ENCODE data around the gene TNRC18.

TNRC18 gene

DNA sequence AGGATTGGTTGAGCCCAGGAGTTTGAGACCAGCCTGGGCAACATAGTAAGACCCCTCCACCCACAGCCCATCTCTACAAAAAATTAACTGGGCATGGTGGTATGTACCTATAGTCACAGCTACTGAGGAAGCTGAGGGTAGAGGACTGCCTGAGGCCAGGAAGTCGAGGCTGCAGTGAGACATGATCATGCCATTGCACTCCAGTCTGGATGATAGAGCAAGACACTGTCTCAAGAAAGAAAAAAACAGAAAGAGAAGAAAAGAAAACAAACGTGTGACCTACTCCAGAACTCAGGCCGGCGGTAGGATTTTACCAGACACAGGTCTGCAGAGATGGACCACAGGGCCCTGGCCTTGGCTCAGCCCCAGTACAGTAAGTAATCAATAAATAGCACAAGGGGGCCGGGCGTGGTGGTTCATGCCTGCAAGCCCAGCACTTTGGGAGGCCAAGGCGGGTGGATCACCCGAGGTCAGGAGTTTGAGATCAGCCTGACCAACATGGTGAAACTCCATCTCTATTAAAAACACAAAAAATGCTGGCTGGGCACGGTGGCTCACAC lies 35.4 kb upstream of the TNRC18 start:
- Histone ChIP-seq H3K9ac (ENCODE audit: low read depth, low read length) (no peak overlapping the region), H3K36me3 (ENCODE audit: insufficient read depth, low read length) (no peaks in the 10 kb centered on the region), H3K9me3 (replicated peaks; ENCODE audit: low read length) (no peaks in the 10 kb centered on the region), H3K4me1 (ENCODE audit: control insufficient read depth, insufficient read depth, low read length) (no peaks in the 10 kb centered on the region), H3K4me2 (ENCODE audit: low read length) (no peak overlapping the region), H3K4me3 (ENCODE audit: low read length) (no peak overlapping the region), H3K27me3 (ENCODE audit: control insufficient read depth, insufficient read depth, low read length) (no peaks in the 10 kb centered on the region)

- H3K4me1 ChIP-seq (ENCODE audit: control insufficient read depth, insufficient read depth, low read length), result peaks cover 9% of the 10 kb centered on the region
- H3K36me3 ChIP-seq (ENCODE audit: insufficient read depth, low read length), result no peaks in the 10 kb centered on the region
- no peaks in the 10 kb centered on the region for H3K9me3 ChIP-seq (replicated peaks; ENCODE audit: low read length)
- H3K4me3 ChIP-seq (ENCODE audit: low read length), result no peak overlapping the region
- H3K9ac ChIP-seq (ENCODE audit: low read depth, low read length), result no peak overlapping the region
- H3K27me3 ChIP-seq (ENCODE audit: control insufficient read depth, insufficient read depth, low read length), result no peaks in the 10 kb centered on the region
- no peak overlapping the region for H3K4me2 ChIP-seq (ENCODE audit: low read length)
Measured at GRCh38 chr7:5457245-5457735, 33.7 kb upstream of the TNRC18 start.

DNA sequence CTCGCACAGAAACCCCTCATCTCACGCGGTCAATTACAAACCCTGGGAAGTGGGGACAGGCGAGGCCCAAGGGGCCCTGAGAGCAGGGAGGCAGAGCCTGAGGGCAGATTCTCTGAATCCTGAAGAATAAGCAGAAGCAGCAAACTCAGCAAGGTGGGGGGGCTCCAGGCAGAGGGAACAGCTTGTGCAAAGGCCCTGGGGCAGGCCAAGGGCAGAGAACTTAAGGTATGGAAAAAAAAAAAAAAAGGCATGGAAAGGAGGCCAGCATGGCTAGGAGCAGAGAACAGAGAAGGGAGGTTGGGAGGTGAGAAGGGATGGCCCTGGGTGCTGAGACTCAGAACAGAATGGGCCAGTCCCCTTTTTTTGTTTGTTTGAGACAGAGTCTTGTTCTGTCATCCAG lies 32.8 kb upstream of the TNRC18 start:
- Histone ChIP-seq H3K4me1 (ENCODE audit: control insufficient read depth, insufficient read depth, low read length) (peaks cover 13% of the 10 kb centered on the region), H3K4me3 (ENCODE audit: low read length) (no peak overlapping the region), H3K4me2 (ENCODE audit: low read length) (no peak overlapping the region), H3K9ac (ENCODE audit: low read depth, low read length) (no peak overlapping the region), H3K27me3 (ENCODE audit: control insufficient read depth, insufficient read depth, low read length) (no peaks in the 10 kb centered on the region), H3K9me3 (replicated peaks; ENCODE audit: low read length) (no peaks in the 10 kb centered on the region), H3K36me3 (ENCODE audit: insufficient read depth, low read length) (no peaks in the 10 kb centered on the region)

- H3K4me2 ChIP-seq (ENCODE audit: low read length), result no peak overlapping the region
- H3K9me3 ChIP-seq (replicated peaks; ENCODE audit: low read length), result no peaks in the 10 kb centered on the region
- H3K4me1 ChIP-seq (ENCODE audit: control insufficient read depth, insufficient read depth, low read length), result peaks cover 13% of the 10 kb centered on the region
- no peak overlapping the region for H3K4me3 ChIP-seq (ENCODE audit: low read length)
- no peaks in the 10 kb centered on the region for H3K27me3 ChIP-seq (ENCODE audit: control insufficient read depth, insufficient read depth, low read length)
- no peaks in the 10 kb centered on the region for H3K36me3 ChIP-seq (ENCODE audit: insufficient read depth, low read length)
- H3K9ac ChIP-seq (ENCODE audit: low read depth, low read length), result no peak overlapping the region
Measured at GRCh38 chr7:5455581-5456219, 32.1 kb upstream of the TNRC18 start.

DNA sequence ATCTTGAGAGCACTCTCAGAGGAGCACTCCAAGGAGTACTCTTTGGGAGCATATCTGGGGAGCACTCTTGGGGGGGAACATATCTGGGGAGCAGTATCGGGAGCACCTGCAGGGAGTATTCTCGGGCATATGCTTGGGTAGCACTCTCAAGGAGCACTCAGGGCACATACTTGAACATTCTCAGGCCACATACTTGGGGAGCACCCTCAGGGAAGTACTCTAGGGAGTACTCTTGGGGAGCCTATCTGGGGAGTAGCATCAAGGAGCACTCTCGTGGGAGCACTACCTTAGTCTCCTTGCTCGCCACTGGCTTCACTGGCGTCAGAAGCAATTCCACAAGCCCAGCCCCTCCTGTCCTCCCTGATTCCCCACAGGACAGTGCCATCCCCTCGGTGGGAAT lies 31.5 kb upstream of the TNRC18 start:
- Histone ChIP-seq H3K9me3 (replicated peaks; ENCODE audit: low read length) (no peaks in the 10 kb centered on the region), H3K27me3 (ENCODE audit: control insufficient read depth, insufficient read depth, low read length) (no peaks in the 10 kb centered on the region), H3K9ac (ENCODE audit: low read depth, low read length) (no peak overlapping the region), H3K4me1 (ENCODE audit: control insufficient read depth, insufficient read depth, low read length) (peaks cover 13% of the 10 kb centered on the region), H3K4me3 (ENCODE audit: low read length) (no peak overlapping the region), H3K36me3 (ENCODE audit: insufficient read depth, low read length) (no peaks in the 10 kb centered on the region), H3K4me2 (ENCODE audit: low read length) (no peak overlapping the region)

DNA sequence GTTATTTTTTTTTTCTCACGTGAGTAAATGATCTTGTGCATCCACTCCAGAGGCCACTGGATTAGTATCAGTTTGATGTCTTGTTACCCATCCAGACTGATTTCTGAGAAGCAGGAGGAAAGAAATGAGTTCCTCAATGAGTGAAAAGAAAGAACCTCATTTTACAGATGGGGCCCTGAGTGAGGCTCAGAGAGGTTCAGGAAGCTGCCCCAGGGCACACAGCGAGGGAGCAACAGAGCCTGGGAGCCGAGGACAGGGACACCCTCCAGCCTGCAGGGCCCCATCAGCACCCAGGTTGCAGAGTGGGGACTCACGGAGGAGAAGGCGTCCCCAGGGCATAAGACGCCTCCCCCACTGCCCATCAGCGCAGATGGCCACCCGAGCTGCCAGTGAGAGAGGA lies 30.9 kb upstream of the TNRC18 start:
- Histone ChIP-seq H3K36me3 (ENCODE audit: insufficient read depth, low read length) (no peaks in the 10 kb centered on the region), H3K4me2 (ENCODE audit: low read length) (no peak overlapping the region), H3K9me3 (replicated peaks; ENCODE audit: low read length) (no peaks in the 10 kb centered on the region), H3K4me3 (ENCODE audit: low read length) (no peak overlapping the region), H3K27me3 (ENCODE audit: control insufficient read depth, insufficient read depth, low read length) (no peaks in the 10 kb centered on the region), H3K9ac (ENCODE audit: low read depth, low read length) (no peak overlapping the region), H3K4me1 (ENCODE audit: control insufficient read depth, insufficient read depth, low read length) (peaks cover 13% of the 10 kb centered on the region)

GRCh38 chr7:5453566-5454075 lies 30.0 kb upstream of the TNRC18 start:
- no peak overlapping the region for H3K4me3 ChIP-seq (ENCODE audit: low read length)
- H3K9me3 ChIP-seq (replicated peaks; ENCODE audit: low read length), result no peaks in the 10 kb centered on the region
- H3K27me3 ChIP-seq (ENCODE audit: control insufficient read depth, insufficient read depth, low read length), result no peaks in the 10 kb centered on the region
- no peaks in the 10 kb centered on the region for H3K36me3 ChIP-seq (ENCODE audit: insufficient read depth, low read length)
- H3K9ac ChIP-seq (ENCODE audit: low read depth, low read length), result no peak overlapping the region
- H3K4me1 ChIP-seq (ENCODE audit: control insufficient read depth, insufficient read depth, low read length), result peaks cover 13% of the 10 kb centered on the region
- H3K4me2 ChIP-seq (ENCODE audit: low read length), result no peak overlapping the region

GRCh38 chr7:5452937-5453540 lies 29.4 kb upstream of the TNRC18 start:
- H3K4me3 ChIP-seq (ENCODE audit: low read length), result no peak overlapping the region
- H3K9ac ChIP-seq (ENCODE audit: low read depth, low read length), result no peak overlapping the region
- no peak overlapping the region for H3K4me2 ChIP-seq (ENCODE audit: low read length)
- no peaks in the 10 kb centered on the region for H3K36me3 ChIP-seq (ENCODE audit: insufficient read depth, low read length)
- no peaks in the 10 kb centered on the region for H3K27me3 ChIP-seq (ENCODE audit: control insufficient read depth, insufficient read depth, low read length)
- H3K9me3 ChIP-seq (replicated peaks; ENCODE audit: low read length), result no peaks in the 10 kb centered on the region
- H3K4me1 ChIP-seq (ENCODE audit: control insufficient read depth, insufficient read depth, low read length), result peaks cover 13% of the 10 kb centered on the region

DNA sequence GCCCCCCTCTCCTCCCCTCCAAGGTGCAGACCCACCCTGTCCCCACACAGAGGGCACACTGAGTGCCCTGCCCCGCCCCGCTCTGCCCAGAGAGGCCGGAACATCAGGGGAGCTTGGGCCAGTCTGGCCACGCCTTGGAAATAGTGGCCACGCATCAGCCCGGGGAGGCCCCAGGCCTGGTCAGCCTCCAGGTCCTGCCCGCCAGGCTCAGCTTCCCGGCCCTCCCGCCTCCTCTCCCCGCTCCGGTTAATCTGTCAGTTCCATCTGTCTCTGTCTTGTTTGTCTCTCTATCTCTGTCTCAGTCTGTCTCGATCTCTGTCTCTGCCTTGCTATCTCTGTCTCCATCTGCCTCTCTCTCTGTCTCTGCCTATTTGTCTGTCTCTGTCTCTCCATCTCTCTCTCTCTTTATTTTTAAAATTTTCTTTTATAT lies 28.9 kb upstream of the TNRC18 start:
- Histone ChIP-seq H3K4me2 (ENCODE audit: low read length) (no peak overlapping the region), H3K4me1 (ENCODE audit: control insufficient read depth, insufficient read depth, low read length) (peaks cover 13% of the 10 kb centered on the region), H3K36me3 (ENCODE audit: insufficient read depth, low read length) (no peaks in the 10 kb centered on the region), H3K9me3 (replicated peaks; ENCODE audit: low read length) (no peaks in the 10 kb centered on the region), H3K4me3 (ENCODE audit: low read length) (no peak overlapping the region), H3K9ac (ENCODE audit: low read depth, low read length) (no peak overlapping the region), H3K27me3 (ENCODE audit: control insufficient read depth, insufficient read depth, low read length) (no peaks in the 10 kb centered on the region)

- Histone ChIP-seq H3K4me3 (ENCODE audit: low read length) (no peak overlapping the region), H3K9me3 (replicated peaks; ENCODE audit: low read length) (no peaks in the 10 kb centered on the region), H3K4me1 (ENCODE audit: control insufficient read depth, insufficient read depth, low read length) (peaks cover 13% of the 10 kb centered on the region), H3K4me2 (ENCODE audit: low read length) (no peak overlapping the region), H3K27me3 (ENCODE audit: control insufficient read depth, insufficient read depth, low read length) (no peaks in the 10 kb centered on the region), H3K9ac (ENCODE audit: low read depth, low read length) (no peak overlapping the region), H3K36me3 (ENCODE audit: insufficient read depth, low read length) (no peaks in the 10 kb centered on the region)
Measured at GRCh38 chr7:5451391-5451790, 27.8 kb upstream of the TNRC18 start.

- Histone ChIP-seq H3K4me2 (ENCODE audit: low read length) (no peak overlapping the region), H3K36me3 (ENCODE audit: insufficient read depth, low read length) (no peaks in the 10 kb centered on the region), H3K9me3 (replicated peaks; ENCODE audit: low read length) (no peaks in the 10 kb centered on the region), H3K4me3 (ENCODE audit: low read length) (no peak overlapping the region), H3K4me1 (ENCODE audit: control insufficient read depth, insufficient read depth, low read length) (peaks cover 13% of the 10 kb centered on the region), H3K27me3 (ENCODE audit: control insufficient read depth, insufficient read depth, low read length) (no peaks in the 10 kb centered on the region), H3K9ac (ENCODE audit: low read depth, low read length) (no peak overlapping the region)
Measured at GRCh38 chr7:5450549-5451327, 27.1 kb upstream of the TNRC18 start.

All from skeletal muscle satellite cell (primary cell).